ENCODE measurements around the gene PHF2.
"Not testable (repeated sequence)": the region's sequence is repeated elsewhere in the genome, so short reads cannot be mapped to it uniquely, and the experiment has no call there.

DNA sequence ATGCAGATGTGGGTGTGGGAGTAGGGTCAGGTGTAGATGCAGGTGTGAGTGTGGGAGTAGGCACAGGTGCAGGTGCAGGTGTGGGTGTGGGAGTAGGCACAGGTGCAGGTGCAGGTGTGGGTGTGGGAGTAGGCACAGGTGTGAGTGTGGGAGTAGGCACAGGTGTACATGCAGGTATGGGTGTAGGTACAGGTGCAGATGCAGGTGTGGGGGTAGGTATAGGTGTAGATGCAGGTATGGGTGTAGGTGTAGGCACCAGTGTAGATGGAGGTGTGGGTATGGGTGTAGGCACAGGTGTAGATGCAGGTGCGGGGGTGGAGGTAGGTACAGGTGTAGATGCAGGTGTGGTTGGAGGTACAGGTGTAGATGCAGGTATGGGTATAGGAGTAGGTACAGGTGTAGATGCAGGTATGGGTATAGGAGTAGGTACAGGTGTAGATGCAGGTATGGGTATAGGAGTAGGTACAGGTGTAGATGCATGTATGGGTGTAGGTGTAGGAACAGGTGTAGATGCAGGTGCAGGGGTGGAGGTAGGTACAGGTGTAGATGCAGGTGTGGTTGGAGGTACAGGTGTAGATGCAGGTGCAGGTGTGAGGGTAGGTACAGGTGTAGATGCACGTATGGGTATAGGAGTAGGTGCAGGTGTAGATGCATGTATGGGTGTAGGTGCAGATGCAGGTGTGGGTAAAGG lies 96.1 kb downstream of the PHF2 start:
- TF ChIP-seq POLR2A (IDR thresholded peaks at IDR 0.05; ENCODE audit: low read depth, low read length); POLR2AphosphoS5 (IDR thresholded peaks at IDR 0.05; ENCODE audit: low read depth, low read length); TAF1 (IDR thresholded peaks at IDR 0.05; ENCODE audit: borderline replicate concordance, low read depth, low read length): not testable (repeated sequence)

Measured in GM12892 (cell line).